ENCODE results near the gene IL17C.
A peak's percentile ranks its signal among the peaks of the same experiment; 100 is the strongest.
"Not testable (repeated sequence)": the region's sequence is repeated elsewhere in the genome, so short reads cannot be mapped to it uniquely, and the experiment has no call there.

Gene IL17C, protein sequence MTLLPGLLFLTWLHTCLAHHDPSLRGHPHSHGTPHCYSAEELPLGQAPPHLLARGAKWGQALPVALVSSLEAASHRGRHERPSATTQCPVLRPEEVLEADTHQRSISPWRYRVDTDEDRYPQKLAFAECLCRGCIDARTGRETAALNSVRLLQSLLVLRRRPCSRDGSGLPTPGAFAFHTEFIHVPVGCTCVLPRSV

DNA sequence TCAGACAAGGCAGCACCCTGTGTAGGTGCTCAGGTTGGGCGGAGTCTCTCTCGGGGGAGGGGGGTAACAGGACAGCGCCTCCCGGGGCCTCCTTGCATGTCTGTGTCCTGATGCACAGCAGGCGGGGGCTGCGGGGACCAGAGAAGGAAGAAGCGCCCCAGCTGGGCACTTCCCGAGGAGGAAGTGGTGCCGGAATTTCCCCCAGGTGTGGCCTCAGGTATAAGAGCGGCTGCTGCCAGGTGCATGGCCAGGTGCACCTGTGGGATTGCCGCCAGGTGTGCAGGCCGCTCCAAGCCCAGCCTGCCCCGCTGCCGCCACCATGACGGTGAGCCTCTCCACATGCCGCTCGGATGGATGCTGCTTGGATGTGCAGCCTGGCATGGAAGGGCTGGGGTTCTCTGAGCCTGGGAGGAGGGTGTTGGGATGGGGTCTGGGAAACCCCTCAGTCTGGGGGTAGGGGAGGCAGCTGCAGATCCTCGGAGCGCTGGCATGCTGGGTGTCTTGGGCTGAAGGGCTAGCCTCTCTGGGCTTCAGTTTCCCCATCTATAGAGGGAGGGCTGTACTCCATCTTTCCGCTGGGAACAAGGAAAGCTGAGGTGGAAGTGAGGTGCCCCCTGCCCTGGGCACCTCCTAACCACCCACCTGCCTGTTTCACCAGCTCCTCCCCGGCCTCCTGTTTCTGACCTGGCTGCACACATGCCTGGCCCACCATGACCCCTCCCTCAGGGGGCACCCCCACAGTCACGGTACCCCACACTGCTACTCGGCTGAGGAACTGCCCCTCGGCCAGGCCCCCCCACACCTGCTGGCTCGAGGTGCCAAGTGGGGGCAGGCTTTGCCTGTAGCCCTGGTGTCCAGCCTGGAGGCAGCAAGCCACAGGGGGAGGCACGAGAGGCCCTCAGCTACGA, at the start of gene IL17C:
IL17C (plus strand) TSS at position 250 of the 908 bp plus-strand sequence; CDS start at position 320, 70 bp downstream.
- no peak for DNase-seq (ENCODE audit: low read depth)

DNA sequence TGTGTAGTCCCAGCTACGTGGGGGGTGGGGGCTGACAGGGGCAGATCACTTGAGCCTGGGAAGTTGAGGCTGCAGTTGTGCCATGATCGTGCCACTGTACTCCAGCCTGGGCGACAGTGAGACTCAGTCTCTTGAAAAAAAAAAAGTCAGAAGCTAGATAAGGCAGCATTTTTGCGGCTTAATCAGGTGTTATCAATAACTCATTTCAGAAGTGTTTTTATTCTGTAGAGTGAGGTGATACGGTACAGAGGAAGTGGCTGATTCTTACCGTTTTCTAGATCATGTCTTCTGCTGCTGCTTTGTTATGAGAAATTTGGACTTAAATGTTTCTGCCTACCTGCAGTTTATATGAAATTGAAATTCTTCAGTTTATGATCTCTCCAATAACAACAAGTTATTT, 49.6 kb upstream of the IL17C start:
- DNase-seq (ENCODE audit: low read depth), result no peak

DNA sequence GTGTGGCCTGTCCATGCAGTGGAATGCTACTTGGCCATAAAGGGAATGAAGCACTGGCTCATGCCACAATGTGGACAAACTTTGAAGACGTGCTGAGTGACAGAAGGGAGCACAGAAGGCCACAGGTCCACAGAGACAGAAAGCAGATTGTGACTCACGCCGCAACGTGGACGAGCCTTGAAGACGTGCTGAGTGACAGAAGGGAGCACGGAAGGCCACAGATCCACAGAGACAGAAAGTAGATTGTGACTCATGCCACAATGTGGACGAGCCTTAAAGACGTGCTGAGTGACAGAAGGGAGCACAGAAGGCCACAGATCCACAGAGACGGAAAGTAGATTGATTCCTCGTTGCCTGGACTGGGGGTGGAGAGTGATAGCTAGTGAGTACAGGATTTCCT, 48.9 kb upstream of the IL17C start:
- no peak for DNase-seq (ENCODE audit: low read depth)

- no peak for DNase-seq (ENCODE audit: low read depth)
Observed at GRCh38 chr16:88591577-88592021, 46.8 kb upstream of the IL17C start.

DNA sequence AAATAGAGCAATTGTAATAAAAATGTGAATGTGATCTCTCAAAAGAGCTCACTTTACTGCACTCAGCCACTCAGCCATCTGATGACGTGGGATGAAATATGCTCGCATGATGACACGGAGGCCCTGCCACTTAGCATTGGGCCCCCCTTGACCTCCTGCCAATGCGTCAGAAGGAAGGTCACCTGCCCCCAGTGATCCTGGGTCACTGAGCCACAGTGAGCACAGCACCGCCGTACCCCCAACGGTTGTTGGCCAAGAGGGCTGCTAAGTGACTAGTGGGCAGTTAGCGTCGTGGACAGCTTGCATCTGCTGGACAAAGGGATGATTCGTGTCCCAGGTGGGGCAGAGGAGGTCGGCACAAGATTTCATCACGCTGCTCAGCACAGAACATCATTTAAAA, 45.3 kb upstream of the IL17C start:
- DNase-seq (ENCODE audit: low read depth), result no peak

GRCh38 chr16:88593489-88593888, 44.9 kb upstream of the IL17C start:
- no peak for DNase-seq (ENCODE audit: low read depth)

DNA sequence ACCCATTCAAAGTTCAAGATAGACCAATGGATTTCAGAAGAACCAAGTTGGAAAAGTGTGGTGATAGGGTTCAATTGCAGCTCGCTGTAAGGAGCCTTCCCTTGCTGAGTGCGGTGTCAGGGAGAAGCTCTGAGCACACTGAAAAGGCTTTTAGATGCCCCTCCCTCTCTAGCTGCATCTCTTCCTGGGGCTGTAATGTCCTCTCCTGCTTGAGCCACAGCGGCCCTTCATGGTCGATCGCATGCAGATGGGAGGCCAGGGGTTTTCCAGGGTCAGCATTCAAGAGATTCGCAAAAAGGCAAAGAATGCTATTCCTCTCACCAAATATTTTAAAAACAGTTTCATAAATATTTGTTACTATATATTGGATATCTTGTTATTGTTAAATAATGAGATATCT, 44.5 kb upstream of the IL17C start:
- DNase-seq (ENCODE audit: low read depth), result no peak

- no peak for DNase-seq (ENCODE audit: low read depth)
Observed at GRCh38 chr16:88595101-88595500, 43.3 kb upstream of the IL17C start.

DNA sequence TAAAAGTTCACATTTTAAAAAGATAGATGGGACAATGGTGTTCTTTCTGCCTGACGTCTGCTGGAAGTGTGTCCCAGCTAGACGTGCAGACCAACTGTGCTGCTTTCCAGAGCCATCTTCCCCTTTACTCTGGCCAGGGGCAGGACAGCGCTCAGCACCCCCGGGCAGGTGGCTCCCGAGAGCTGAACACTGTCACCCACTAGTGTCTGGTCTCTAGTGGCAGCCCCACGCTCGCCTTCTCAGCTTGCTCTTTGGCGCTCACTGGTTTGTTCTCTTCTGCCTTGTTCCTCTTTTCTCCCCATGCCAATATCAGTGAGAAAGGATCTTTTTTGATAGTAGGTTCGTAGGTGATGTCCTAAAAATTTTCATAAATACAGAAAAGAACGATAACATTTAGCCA, 42.5 kb upstream of the IL17C start:
- no peak for DNase-seq (ENCODE audit: low read depth)

DNA sequence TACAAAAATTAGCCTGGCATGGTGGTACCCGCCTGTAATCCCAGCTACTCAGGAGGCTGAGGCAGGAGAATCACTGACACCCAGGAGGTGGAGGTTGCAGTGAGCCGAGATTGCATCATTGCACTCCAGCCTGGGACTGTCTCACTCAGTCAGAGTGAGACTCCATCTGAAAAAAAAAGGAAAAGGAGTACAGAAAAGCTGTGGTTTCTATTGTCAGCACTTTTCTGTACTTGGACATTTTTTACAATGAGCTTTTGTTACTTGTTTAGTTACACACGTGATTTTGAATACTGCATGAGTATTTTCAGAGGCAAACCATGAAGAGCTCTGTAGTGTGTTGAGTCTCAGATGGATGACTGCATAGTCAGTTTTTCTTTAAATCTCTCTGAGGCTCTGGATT, 41.9 kb upstream of the IL17C start:
- peak; percentile 5 for DNase-seq (ENCODE audit: low read depth)

DNA sequence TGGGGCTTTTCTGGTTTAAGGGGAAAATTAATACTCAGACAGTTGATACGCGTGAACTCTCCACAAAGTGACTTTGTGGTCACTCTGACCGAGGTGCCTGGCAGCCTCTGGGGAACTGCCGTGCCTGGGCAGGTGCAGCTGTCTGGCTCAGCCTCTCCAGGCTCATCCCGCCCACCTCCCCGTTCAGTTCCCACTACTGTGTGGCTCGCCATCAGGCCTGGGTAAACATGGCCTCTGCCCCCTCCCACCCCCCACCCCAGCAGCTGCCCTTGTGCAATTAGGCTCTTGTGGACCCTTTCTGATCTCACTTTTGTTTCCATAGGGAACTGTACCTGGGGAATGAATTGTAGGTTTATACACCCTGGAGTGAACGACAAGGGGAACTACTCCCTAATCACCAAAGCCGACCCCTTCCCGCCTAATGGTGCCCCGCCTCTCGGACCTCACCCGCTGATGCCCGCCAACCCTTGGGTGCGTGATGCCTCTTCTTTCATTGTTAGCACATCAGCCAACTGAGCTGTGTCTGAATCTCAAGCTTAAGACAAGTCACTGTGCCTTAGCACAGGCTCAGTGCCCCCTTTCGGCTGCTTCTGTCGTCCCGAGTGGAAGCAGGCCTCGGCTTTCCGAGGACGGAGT, 40.4 kb upstream of the IL17C start:
- DNase-seq (ENCODE audit: low read depth), result no peak

GRCh38 chr16:88599092-88599733, 39.2 kb upstream of the IL17C start:
- no peak for DNase-seq (ENCODE audit: low read depth)

DNA sequence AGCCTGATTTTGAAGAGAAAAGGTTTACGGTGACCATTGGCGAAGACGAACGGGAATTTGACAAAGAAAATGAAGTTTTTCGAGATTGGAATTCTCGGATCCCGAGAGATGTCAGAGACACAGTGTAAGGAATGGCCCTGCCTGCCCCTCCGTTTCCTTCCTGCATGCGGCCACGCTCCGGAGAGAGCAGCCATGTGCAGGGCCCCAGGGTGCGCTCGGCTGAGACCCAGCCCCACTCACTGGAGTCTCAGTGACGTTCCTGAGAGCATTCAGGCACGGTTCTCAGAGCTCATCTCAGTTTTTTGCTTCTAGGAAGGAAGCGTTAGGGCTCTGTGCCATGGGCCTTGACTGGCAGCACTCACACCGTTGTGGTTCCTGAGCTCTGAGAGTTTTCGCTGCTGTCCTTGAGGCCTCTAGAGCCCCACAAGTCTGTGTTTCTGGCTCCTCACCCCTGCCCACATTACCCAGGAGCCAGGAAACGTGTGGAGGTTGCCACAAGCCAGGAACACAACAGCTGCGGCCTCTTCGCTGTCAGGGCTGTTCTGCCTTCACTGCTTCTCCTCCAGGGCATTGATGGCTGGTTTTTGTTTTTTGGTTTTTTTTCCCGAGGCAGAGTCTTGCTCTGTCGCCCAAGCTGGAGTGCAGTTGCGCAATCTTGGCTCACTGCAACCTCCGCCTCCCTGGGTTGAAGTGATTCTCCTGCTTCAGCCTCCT, 38.4 kb upstream of the IL17C start:
- DNase-seq (ENCODE audit: low read depth), result no peak

GRCh38 chr16:88600539-88600896, 37.9 kb upstream of the IL17C start:
- no peak for DNase-seq (ENCODE audit: low read depth)

DNA sequence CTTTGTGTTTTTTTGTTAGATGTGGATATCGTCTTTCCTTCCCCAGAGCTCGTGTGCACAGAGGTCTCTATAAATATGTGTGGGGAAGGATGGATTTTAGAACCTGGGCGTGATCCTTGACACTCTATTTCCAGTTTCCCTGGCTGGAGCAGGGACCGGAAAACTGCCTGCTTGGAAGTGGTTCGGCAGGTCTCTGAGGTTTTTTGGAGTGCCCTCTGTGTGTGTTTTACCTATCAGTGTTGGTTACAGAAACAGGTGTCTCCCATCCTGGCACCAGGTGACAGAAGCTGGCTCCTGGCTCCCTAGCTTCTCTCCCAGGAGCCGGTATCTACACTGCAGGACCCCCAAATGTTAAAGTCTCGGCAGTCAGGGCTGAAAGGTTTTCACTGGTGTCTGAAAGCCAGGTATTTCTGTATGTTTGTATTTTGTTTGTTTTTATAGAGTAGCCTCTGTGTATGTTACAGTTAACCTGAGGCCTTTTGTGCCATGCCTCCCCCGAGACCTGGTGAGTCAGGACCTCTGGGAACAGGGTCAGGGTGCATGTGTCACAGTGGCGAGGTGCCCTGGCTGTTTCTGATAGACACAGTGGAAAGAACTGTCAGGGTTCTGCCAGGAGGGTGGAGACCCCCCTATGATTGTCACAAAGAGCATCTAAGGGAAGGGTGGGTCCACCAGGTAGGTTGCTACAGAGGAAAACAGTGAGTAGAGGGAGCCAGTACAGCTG, 36.9 kb upstream of the IL17C start:
- no peak for DNase-seq (ENCODE audit: low read depth)

DNA sequence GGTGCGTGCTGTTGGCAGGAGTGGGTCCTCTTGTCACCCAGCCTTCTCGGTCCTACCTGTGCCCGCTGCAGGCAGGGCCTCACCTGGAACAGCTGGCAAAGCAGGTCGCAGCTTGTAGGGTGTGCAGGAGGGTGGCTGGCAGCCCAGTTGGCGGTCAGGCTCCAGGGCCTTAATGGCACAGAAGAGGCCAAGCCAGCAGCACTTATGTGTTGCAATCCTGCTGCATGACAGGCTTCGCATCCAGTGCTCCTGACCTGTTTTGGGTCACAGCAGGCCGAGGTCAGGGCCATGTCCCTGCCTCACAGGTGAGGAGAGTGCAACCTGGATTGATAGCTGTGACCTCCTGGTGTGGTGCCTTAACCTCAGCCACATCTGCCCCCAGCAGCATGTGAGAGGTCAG, 36.3 kb upstream of the IL17C start:
- DNase-seq (ENCODE audit: low read depth), result no peak

GRCh38 chr16:88605186-88606147, 32.9 kb upstream of the IL17C start:
- DNase-seq (ENCODE audit: low read depth), result no peak

DNA sequence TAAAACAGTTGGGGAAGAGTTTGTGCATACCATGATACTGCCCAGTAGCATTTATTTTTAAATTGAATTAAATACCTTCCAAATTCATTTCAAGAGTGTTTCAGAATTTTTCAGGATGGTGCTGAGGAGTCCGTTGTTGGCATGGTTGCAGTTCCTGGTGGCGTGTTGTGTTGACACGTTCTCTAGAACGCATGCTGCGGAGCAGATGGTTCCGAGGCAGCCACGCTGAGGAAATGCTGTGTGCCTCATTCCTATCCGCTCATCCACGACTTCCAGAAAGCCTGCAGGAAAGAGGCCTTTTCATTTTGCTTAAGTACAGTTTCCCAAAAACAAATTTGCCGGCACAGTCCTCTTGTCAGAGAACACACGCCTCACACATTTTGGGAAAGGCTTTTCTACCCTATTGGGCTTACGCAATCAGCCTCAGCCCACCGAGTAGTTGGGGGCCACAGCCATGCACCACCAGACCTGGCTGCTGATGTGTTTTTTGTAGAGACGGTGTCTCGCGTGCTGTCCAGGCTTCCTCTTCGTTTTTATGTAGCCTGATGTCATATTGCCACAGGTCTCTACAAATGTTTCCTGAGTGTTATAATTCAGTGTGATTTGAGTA, 32.1 kb upstream of the IL17C start:
- no peak for DNase-seq (ENCODE audit: low read depth)

GRCh38 chr16:88608076-88608475, 30.3 kb upstream of the IL17C start:
- DNase-seq (ENCODE audit: low read depth), result no peak

- not testable (repeated sequence) for DNase-seq (ENCODE audit: low read depth)
Observed at GRCh38 chr16:88609426-88609825, 28.9 kb upstream of the IL17C start.

Measured in stromal cell of bone marrow (primary cell).